Measurements from ENCODE around the gene GCDH.
"Not testable (repeated sequence)": the region's sequence is repeated elsewhere in the genome, so short reads cannot be mapped to it uniquely, and the experiment has no call there.

GCDH gene

DNA sequence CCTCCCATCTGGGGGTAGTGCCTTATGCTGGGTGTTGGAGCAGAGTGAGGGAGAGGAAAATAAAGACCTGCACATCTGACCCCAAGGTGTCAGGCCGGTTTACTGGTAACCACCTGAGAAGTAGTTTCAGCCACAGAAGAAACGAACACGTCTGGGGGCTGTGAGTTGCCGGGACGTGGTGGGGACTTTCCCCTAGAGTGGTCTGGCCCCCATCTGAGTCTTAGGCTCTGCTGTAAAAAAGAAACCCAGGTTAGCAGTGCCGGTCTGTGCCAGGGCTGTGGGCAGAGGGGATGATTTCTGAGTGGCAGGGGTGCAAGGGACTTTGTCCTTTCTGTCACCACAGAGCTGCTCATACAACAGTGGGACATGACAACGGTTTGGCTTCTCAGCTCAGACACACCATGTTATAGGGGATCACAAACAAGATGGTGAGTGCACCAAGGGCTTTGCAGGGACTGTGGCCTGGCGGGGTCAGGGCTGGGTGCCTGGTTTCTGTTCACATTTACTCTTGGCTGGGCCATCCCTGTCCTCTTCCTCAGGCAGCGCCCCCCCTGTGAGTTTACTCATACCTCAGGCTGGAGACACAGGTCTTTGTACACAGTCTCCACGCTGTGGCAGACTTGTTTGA lies 9.0 kb downstream of the GCDH start:
- no peak overlapping the region for H3K4me3 ChIP-seq (ENCODE audit: low read depth, low read length)
- TF ChIP-seq, protein P1, sequence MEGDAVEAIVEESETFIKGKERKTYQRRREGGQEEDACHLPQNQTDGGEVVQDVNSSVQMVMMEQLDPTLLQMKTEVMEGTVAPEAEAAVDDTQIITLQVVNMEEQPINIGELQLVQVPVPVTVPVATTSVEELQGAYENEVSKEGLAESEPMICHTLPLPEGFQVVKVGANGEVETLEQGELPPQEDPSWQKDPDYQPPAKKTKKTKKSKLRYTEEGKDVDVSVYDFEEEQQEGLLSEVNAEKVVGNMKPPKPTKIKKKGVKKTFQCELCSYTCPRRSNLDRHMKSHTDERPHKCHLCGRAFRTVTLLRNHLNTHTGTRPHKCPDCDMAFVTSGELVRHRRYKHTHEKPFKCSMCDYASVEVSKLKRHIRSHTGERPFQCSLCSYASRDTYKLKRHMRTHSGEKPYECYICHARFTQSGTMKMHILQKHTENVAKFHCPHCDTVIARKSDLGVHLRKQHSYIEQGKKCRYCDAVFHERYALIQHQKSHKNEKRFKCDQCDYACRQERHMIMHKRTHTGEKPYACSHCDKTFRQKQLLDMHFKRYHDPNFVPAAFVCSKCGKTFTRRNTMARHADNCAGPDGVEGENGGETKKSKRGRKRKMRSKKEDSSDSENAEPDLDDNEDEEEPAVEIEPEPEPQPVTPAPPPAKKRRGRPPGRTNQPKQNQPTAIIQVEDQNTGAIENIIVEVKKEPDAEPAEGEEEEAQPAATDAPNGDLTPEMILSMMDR (IDR thresholded peaks at IDR 0.05; ENCODE audit: low read depth, low read length, missing control alignments) = no peak
- no peak for DNase-seq (ENCODE audit: low read depth)
- in situ Hi-C loops (cut with HindIII; ENCODE audit: low sequenced_read_pairs) = no loop called here

DNA sequence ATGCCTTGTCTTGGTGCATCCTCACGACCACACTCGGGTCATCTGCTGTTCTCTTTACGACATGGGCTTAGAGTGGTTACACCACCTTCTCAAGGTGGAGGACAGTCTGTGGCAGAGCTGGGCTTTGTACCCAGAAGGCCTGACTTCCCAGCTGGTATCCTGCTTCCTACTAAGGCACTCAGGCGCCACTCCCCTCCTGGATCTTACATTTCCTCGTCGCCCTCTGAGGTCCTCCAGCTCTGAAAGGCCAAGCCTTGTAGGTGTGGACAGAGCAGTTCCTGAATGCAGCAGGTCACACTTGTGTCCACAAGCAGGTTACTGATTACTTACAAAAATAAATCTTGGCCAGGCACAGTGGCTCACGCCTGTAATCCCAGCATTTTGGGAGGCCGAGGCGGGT lies 16.2 kb downstream of the GCDH start:
- in situ Hi-C loops (cut with HindIII; ENCODE audit: low sequenced_read_pairs) = no loop called here
- no peak overlapping the region for H3K4me3 ChIP-seq (ENCODE audit: low read depth, low read length)
- TF ChIP-seq, protein P1 (IDR thresholded peaks at IDR 0.05; ENCODE audit: low read depth, low read length, missing control alignments) = no peak
- DNase-seq (ENCODE audit: low read depth) = no peak

DNA sequence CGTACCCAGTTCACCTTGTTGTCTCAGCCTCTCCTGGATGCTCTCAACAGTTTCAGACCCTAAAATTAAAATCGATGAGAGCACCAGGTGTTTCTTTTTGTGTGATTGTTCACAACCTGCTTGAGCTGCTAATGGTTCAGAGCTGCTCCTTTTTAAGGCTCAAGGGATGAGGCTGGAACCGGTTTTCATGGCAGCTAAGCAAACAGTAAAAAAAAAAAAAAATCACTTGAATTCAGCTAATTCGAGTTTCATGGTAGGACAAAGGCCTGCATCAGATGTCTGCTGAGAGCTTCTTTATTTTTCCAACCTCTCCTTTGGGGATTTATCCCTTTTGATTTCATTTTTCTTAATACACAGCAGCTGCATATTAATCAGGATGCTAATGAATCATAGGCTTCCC lies 21.6 kb downstream of the GCDH start:
- no peak for DNase-seq (ENCODE audit: low read depth)
- in situ Hi-C loops (cut with HindIII; ENCODE audit: low sequenced_read_pairs) = no loop called here
- TF ChIP-seq, protein P1 (IDR thresholded peaks at IDR 0.05; ENCODE audit: low read depth, low read length, missing control alignments) = no peak
- H3K4me3 ChIP-seq (ENCODE audit: low read depth, low read length) = no peak overlapping the region

DNA sequence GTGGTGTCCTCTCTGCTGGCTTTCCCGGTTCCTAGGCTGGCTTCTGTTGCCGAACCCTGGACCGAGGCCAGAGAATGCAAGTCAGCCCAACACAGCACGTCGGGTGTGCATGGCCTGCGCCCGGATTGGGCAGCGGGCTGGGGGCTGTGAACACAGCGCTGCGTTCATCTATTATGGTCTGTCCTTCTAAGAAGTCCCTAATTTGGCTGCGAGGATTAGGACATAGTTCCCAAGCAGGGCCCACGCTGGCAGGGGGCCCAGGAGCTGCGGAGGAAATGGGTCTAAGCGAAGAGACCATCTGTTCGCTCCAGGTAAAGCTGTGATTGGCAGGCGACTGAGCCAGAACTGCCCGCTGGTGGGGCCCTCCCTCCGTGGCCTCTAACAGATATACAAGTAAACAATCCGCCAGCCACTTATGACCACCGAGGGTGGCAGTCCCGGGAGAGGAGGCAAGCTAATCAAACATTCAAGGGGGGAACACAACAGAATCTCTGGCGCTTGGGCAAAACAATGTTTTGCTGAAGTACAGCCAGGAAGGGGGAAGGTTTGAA lies 22.1 kb downstream of the GCDH start:
- peak; percentile 32 for DNase-seq (ENCODE audit: low read depth)

DNA sequence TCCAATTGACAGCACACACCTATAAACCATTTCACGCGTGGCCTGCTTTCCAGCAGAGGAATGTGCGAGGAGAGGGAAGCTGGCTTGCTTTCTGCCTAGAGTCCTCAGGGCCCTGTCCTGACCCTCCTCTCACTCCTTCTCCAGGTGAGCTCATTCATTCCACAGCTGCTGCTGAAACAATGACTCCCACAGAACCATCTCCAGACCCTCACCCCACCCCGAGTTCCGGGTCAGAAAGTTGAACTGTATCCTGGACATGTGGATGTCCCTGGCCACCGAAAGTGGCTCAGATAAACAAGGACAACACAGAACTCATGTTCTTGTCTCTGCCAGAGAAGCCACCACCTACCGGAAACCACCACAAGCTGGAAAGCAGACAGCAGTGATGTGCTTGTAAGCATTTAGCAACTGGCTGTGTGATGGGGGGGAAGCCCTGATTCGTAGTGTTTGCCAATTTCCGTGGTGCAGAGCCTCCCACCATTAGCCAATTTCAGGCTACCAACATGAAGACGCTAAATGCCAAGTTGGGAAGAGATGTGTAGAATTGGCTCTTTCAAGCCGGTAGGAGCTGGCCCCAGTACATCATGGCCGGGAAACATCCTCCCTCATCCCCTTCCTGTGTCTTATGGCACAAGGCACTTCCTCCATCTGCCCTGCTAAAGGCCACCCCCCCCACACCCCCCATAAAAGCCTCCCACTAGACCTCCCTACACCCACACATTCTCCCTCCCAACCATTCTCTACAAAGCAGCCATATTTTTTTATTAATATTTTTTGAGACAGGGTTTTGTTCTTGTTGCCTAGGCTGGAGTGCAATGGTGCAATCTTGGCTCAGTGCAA lies 23.1 kb downstream of the GCDH start:
- H3K4me3 ChIP-seq (ENCODE audit: low read depth, low read length) = no peak overlapping the region
- in situ Hi-C loops (cut with HindIII; ENCODE audit: low sequenced_read_pairs) = no loop called here
- TF ChIP-seq, protein P1 (IDR thresholded peaks at IDR 0.05; ENCODE audit: low read depth, low read length, missing control alignments) = no peak
- no peak for DNase-seq (ENCODE audit: low read depth)

More for the DNA sequence above, 22.1 kb downstream of the GCDH start:
- in situ Hi-C loops (cut with HindIII; ENCODE audit: low sequenced_read_pairs) = no loop called here
- TF ChIP-seq, protein P1 (IDR thresholded peaks at IDR 0.05; ENCODE audit: low read depth, low read length, missing control alignments) = no peak
- H3K4me3 ChIP-seq (ENCODE audit: low read depth, low read length) = no peak overlapping the region

DNA sequence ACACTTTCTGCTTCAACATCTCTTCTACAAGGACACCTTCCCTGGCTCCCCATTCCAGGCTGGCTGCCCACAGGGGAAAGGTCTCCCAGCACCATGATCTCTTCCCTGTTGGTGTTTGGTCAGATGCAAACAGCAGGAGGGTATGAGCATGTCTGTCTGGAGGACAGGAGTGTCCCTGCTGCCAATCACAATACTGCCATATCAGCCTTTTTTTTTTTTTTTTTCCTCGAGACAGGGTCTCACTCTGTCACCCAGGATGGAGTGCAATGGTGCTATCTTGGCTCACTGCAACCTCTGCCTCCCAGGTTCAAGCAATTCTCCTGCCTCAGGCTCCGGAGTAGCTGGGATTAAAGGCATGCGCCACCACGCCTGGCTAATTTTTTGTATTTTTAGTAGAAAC lies 24.9 kb downstream of the GCDH start:
- DNase-seq (ENCODE audit: low read depth); H3K4me3 ChIP-seq (ENCODE audit: low read depth, low read length); in situ Hi-C loops (cut with HindIII; ENCODE audit: low sequenced_read_pairs): not testable (repeated sequence)

DNA sequence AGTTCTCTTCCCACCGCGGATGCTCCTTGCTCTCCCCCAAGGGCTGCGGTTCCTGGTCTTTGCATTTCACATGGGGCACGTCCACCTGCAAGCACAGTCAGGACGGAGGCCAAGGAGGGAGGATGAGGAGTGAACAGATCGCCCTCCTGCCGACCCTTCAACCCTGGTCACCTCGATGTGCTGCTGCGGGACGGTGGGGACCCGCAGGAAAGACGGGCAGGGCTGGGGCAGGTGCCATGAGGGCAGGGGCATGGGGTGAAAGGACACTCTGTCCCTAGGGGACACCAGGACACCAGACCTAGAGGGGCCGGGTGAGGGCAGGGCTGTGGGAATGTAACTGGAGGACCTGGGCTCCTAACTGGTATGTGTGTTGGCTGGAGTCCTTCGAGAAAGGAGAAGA lies 27.3 kb downstream of the GCDH start:
- no peak for DNase-seq (ENCODE audit: low read depth)
- no peak overlapping the region for H3K4me3 ChIP-seq (ENCODE audit: low read depth, low read length)
- in situ Hi-C loops (cut with HindIII; ENCODE audit: low sequenced_read_pairs) = no loop called here
- TF ChIP-seq, protein P1 (IDR thresholded peaks at IDR 0.05; ENCODE audit: low read depth, low read length, missing control alignments) = no peak
